Endothelial cell (in vitro differentiated cells): ENCODE results near the gene NDUFB10. TPM values are rescaled to one million over a fixed set of nuclear protein-coding genes. Genes with fewer than 3 reads are reported as not detected.

Experiments
- DNase-seq: peaks from one replicate; pipeline ENCODE4 v3.0.0; 2021; ENCODE audit warnings: low spot score
- H3K27ac Mint-ChIP-seq: one replicate; pipeline ENCODE4 v1.8.0; 2021; ENCODE audit warnings: mixed read lengths, inconsistent platforms; ENCODE audit not compliant: unreplicated experiment
- H3K27me3 Mint-ChIP-seq: one replicate; pipeline ENCODE4 v1.8.0; 2021; ENCODE audit warnings: mild to moderate bottlenecking, moderate library complexity, mixed read lengths, inconsistent platforms; ENCODE audit not compliant: unreplicated experiment
- H3K36me3 Mint-ChIP-seq: one replicate; pipeline ENCODE4 v1.8.0; 2021; ENCODE audit warnings: mild to moderate bottlenecking, low read depth, mixed read lengths, inconsistent platforms; ENCODE audit not compliant: unreplicated experiment
- H3K4me1 Mint-ChIP-seq: one replicate; pipeline ENCODE4 v1.8.0; 2021; ENCODE audit warnings: mild to moderate bottlenecking, mixed read lengths, inconsistent platforms; ENCODE audit not compliant: unreplicated experiment
- H3K4me3 Mint-ChIP-seq: one replicate; pipeline ENCODE4 v1.8.0; 2021; ENCODE audit warnings: mild to moderate bottlenecking, mixed read lengths, inconsistent platforms; ENCODE audit not compliant: unreplicated experiment
- H3K9me3 Mint-ChIP-seq: one replicate; pipeline ENCODE4 v1.8.0; 2021; ENCODE audit warnings: mixed read lengths, inconsistent platforms; ENCODE audit not compliant: unreplicated experiment
- CTCF ChIP-seq: fragments of 200-600 bp; sonication (generic); IDR thresholded peaks from one replicate; pipeline ENCODE4 v1.5.0; 2021; ENCODE audit warnings: antibody characterized with exemption; ENCODE audit not compliant: unreplicated experiment
- total RNA-seq: library from RNA; stranded (reverse); fragmentation: NEBNext Ultra II Directional; extraction: Animal tissue kit (Norgen Biotek cat#: 25700); gene quantifications from one replicate; pipeline ENCODE4 v1.2.1, GENCODE V29; 2021; ENCODE audit not compliant: unreplicated experiment

NDUFB10 gene
- total RNA-seq, 1 donor from 2014 or later: 122 TPM

GRCh38 chr16:1984347-1985225 lies 25.2 kb downstream of the NDUFB10 start:
- Mint-ChIP-seq H3K27me3 (peaks cover 40% of the 10 kb centered on the region), H3K27ac (peak overlapping the region; percentile 67), H3K4me3 (peak overlapping the region; percentile 89), H3K36me3 (peaks cover 5% of the 10 kb centered on the region), H3K4me1 (peaks cover 14% of the 10 kb centered on the region), H3K9me3 (no peaks in the 10 kb centered on the region)
- TF ChIP-seq CTCF: no peak
- DNase-seq: no peak

- H3K4me3 Mint-ChIP-seq: peak overlapping the region; percentile 89
- DNase-seq: no peak
- no peak overlapping the region for H3K27ac Mint-ChIP-seq
- peaks cover 38% of the 10 kb centered on the region for H3K27me3 Mint-ChIP-seq
- TF ChIP-seq CTCF: no peak
- no peaks in the 10 kb centered on the region for H3K9me3 Mint-ChIP-seq
- peaks cover 5% of the 10 kb centered on the region for H3K36me3 Mint-ChIP-seq
- H3K4me1 Mint-ChIP-seq: peaks cover 14% of the 10 kb centered on the region
Measured at GRCh38 chr16:1985466-1986150, 26.3 kb downstream of the NDUFB10 start.

- H3K27ac Mint-ChIP-seq: no peak overlapping the region
- DNase-seq: no peak
- peaks cover 33% of the 10 kb centered on the region for H3K27me3 Mint-ChIP-seq
- peak overlapping the region; percentile 42 for H3K4me3 Mint-ChIP-seq
- TF ChIP-seq CTCF: no peak
- H3K4me1 Mint-ChIP-seq: peaks cover 13% of the 10 kb centered on the region
- H3K9me3 Mint-ChIP-seq: no peaks in the 10 kb centered on the region
- H3K36me3 Mint-ChIP-seq: peaks cover 5% of the 10 kb centered on the region
Measured at GRCh38 chr16:1987198-1987597, 27.9 kb downstream of the NDUFB10 start.

GRCh38 chr16:1989209-1990100 lies 30.1 kb downstream of the NDUFB10 start, which contains the start of gene SYNGR3:
Gene SYNGR3, plus strand, starts transcription at chr16:1989970. Its CDS starts 133 bp downstream, at chr16:1990103.
- DNase-seq: no peak
- Mint-ChIP-seq H3K4me1 (peaks cover 7% of the 10 kb centered on the region), H3K36me3 (peaks cover 5% of the 10 kb centered on the region), H3K9me3 (no peaks in the 10 kb centered on the region), H3K4me3 (peak within 1 kb of the TSS; percentile 48), H3K27ac (no peak within 1 kb of the TSS), H3K27me3 (peaks cover 27% of the 10 kb centered on the region)
- TF ChIP-seq CTCF: no peak
